SKM-1 (cell line): Measurements from ENCODE around the gene DDX49.

ENCODE experiments used
- DNase-seq: peaks from one replicate; lab custom pipeline; 2025; ENCODE audit not compliant: unreplicated experiment; lab: John Stamatoyannopoulos, UW

The DDX49 gene, protein sequence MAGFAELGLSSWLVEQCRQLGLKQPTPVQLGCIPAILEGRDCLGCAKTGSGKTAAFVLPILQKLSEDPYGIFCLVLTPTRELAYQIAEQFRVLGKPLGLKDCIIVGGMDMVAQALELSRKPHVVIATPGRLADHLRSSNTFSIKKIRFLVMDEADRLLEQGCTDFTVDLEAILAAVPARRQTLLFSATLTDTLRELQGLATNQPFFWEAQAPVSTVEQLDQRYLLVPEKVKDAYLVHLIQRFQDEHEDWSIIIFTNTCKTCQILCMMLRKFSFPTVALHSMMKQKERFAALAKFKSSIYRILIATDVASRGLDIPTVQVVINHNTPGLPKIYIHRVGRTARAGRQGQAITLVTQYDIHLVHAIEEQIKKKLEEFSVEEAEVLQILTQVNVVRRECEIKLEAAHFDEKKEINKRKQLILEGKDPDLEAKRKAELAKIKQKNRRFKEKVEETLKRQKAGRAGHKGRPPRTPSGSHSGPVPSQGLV

GRCh38 chr19:18919086-18919899 is at the start of gene DDX49, which contains the start of gene COPE:
TSS of gene DDX49 (plus strand) at chr19:18919715. CDS start at chr19:18919742, 27 bp downstream.
TSS of gene COPE (minus strand) at chr19:18919387. CDS start at chr19:18919348, 39 bp downstream.
- peak; percentile 100 for DNase-seq

DNA sequence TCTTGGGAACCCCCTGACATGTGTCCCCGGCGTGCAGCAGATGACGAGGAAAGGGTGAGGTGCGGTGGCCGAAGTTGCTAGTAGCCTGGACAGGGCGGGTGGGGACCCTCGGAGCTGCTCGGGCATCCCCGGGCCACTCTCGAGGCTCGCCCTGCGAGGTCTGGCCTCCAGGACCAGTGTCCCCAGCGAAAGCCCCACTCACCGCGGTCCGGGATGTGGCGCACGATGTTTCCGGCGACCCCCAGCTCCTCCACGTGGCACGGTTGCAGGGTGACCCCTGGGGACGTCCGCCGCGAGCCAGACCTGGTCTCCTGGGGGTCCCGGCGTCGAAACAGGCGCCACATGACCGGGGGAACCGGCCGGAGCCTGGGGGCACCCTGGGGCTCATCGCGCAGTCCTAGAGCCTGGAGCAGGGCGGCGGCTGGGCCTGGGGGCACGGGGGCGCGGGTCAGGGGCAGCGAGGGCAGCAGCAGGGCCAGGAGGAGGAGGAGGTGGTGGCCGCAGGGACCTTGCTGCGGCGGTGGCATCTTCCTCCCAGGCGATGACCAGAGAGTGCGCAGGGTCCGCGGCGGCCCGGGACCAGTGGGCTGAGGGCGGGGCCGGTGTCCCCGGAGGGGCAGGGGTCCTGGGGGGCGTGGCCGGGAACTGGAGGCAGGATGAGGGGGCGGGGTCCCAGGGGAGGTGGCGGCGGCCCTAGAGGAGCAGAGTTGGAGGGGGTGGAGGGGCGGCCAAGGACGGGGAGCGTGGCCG is 49.6 kb upstream of the DDX49 start:
- DNase-seq, result no peak

GRCh38 chr19:18870531-18871172 is 48.9 kb upstream of the DDX49 start:
- no peak for DNase-seq

DNA sequence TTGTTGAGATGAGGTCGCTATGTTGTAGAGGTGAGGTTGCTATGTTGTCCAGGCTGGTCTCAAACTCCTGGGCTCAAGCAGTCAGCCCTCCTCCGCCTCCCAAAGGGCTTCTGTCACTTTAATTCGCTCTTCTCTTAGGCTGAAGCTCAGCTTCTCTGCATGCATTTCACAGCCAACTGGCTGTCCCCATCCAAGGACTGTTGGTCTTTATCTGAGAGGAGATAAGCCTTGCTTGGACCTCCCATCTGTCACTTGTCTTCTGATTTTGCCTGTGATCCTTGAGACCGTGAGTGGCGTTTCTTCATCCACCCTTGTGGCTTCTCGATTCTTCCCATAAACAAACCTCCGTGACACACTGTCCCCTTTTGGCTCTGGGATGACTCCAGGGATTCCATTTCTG is 48.0 kb upstream of the DDX49 start:
- DNase-seq, result no peak

DNA sequence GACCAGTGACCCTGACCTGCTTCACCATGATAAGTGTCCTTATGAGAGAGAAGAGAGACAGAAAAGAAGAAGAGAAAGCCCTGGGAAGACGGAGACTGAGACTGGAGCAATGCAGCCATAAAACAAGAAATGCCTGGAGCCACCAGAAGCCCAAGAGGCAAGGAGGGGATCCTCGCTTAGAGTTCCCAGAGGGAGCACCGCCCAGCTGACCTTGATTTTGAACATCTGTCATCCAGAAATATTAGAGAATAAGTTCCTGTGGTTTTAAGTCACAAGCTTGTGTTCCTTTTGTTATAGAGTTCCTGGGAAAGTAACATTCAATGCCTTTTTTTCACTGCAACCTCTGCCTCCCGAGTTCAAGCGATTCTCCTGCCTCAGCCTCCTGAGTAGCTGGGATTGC is 43.8 kb upstream of the DDX49 start:
- no peak for DNase-seq

- DNase-seq, result no peak
Observed at GRCh38 chr19:18876865-18877264, 42.6 kb upstream of the DDX49 start.

GRCh38 chr19:18878058-18878797 is 41.3 kb upstream of the DDX49 start:
- no peak for DNase-seq

DNA sequence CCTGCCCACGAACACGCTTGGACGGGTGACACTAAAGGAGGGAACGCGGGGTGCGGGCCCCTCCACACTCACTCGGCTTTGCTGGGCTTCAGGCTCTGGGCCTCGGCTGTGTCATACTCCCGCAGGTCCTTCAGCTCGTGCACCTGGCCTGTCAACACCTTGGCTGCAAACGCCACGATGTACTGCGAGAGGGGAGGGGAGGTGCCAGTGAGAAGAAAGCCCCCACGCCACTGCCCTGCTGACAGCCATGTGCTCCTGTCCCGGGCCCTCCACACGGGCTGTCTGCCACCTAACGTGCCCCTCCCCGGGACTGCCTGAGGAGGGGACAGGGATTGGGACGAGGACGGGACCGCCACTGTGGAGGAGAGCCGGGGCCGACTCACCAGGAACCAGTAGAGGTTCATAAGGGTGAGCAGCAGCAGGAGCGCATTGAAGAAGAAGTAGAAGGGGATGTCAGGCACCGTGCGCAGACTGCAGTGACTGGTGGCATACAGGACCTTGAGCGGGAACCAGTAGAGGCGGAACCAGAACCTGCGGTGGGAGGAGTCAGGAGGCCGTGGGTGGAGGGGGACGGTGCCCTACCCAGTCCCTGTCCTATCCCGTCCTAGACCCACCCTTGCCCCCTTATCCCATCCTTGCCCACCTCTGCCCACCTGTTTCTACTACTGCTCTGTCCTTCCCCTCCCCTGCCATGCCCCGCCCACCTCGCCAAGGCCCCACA is 40.5 kb upstream of the DDX49 start:
- no peak for DNase-seq

DNA sequence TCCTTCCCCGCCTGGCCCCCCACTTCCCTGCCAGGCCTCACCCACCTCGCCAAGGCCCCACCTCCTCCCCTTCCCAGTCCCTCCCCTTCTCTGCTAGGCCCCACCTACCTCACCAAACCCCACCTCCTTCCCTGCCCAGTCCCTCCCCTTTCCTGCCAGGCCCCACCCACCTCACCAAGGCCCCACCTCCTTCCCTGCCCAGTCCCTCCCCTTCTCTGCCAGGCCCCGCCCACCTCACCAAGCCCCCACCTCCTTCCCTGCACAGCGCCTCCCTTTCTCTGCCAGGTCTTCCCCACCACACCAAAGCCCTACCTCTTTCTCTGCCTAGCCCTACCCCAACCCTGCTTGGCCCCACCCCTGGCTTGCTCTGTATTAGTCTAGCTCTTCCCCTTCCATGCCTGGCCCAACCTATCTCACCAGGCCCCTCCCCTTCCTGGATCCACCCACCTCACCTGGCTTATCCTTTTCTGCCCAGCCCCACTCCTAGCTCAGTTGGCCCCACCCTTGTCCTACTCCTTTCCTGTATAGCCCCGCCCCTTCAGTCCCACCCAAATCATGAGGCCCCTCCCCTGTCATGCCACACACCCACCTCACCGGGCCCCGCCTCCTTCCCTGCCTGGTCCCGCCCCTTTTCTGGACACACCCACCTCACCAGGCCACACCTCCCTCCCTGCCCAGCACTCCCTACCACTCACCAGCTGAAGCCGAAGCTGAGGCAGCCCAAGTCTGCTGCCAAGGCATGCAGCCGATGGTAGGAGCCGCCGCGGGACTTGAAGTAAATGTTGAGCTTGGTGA is 39.7 kb upstream of the DDX49 start:
- peak; percentile 48 for DNase-seq

- no peak for DNase-seq
Observed at GRCh38 chr19:18881491-18881890, 38.0 kb upstream of the DDX49 start.

DNA sequence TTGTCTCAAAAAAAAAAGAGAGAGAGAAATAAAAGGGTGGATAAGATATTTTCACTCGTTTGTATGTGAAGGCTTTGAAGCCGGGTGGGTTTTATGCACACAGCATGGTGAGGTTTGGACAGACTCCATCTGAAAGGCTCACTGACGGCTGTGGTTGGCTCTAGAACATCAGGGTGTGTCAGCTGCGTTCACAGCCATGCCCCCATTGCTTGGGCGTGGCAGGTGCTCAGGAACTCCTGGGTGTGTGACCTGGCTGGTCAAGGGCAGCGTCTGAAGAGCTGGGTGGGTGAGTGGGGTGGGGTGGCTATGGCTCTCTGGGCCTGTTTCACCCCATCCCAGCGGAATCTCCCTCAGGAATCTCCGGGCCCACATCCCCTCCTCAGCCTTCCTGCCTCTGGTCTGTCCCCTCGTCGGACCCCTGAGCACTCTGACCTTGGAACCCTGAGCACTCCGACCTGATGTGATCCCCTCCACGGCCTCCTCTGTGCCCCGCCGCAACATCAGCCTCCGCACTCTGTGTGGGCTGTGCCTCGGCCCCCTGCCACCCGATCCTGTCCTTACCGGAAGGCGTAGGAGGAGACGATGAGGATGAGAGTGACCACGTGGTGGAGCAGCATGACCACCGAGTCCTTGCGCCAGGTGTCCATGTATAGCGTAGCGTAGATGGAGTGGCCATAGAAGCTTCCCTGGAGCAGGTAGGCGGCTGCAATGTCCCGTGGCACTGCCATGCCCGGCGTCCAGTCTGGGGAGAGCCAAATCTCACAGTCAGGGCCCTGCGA is 35.8 kb upstream of the DDX49 start:
- DNase-seq, result no peak

DNA sequence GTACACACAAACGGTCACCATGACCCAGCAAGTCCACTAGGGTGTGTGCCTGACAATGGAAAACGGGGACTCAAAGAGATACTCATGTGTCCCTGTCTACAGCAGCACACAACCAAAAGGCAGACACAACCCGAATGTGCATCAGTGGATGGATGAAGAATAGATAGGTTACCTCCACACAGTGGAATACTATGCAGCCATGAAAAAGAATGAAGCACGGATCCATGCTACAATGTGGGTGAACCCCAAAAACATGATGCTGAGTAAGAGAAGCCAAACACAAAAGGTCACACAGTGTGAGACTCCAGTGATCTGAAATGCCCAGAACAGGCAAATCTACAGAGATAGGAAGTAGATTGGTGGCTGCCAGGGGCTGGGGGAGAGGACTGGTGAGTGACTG is 32.5 kb upstream of the DDX49 start:
- DNase-seq, result no peak

GRCh38 chr19:18889949-18890745 is 29.4 kb upstream of the DDX49 start:
- no peak for DNase-seq

DNA sequence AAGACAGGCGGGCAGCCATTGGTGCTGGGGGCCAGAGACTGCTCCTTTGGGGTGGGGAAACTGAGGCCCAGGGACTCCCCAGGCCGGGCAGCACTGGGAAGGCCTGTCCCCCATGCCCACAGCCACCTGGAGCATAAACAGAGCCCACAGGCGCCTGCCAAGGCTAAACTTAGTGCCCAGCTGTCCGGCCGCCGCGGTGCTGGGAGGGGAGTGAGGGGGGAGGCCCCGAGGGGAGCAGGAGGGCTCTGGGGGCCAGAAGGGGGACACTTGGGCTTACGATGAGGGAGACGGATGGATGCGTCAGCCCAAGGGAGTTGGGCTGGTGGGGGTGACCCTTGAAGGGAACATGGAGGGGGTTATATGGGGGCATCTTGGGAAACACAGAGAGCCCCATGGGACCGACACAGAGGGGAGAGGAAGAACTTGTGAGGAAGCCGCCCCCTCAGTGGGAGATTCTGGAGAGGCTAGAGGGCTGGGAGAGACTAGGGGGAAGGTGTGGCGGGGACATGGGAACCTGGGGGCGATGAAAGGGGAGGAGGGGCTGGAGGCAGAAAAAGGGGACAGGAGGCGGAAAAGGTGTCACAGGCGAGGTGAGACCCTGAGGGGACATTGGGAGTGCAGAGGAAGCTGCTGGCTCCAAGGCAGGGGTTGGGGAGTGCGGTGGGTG is 25.8 kb upstream of the DDX49 start:
- DNase-seq, result no peak

- DNase-seq, result no peak
Observed at GRCh38 chr19:18894254-18895037, 25.1 kb upstream of the DDX49 start.
